Endothelial cell of umbilical vein (primary cell): Measurements from ENCODE around the gene TBC1D5. TPM values are rescaled to one million over a fixed set of nuclear protein-coding genes. Genes with fewer than 3 reads are reported as not detected.

Source experiments
- BruUV-seq: library from RNA; stranded (reverse); fragments of 400-500 nt; replicated peaks from 2 replicates; lab custom pipeline; 2021; lab: Mats Ljungman, UMichigan
- CTCF ChIA-PET: fragments of 300-600, 350-600 bp; sonication (Branson Sonifier 250); formaldehyde crosslinking; loops from one replicate; lab custom pipeline; 2021; ENCODE audit warnings: antibody characterized with exemption, inconsistent platforms; lab: Charles Lee
- POLR2A ChIA-PET: fragments of 300-600, 350-600 bp; sonication (Branson Sonifier 250); formaldehyde crosslinking; loops from one replicate; lab custom pipeline; 2021; ENCODE audit warnings: antibody characterized with exemption, inconsistent platforms; lab: Charles Lee
- DNase-seq: peaks from one replicate; pipeline ENCODE4 v3.0.0-alpha.2; 2011; ENCODE audit warnings: low read depth, low spot score
- FAIRE-seq: peaks from 2 replicates; lab custom pipeline; 2011; peaks lifted over from hg19 to GRCh38; lab: Jason Lieb, UNC
- H2AFZ ChIP-seq: 2 replicates; pipeline ENCODE4 v1.6.0; 2012; ENCODE audit warnings: low read depth, low read length, control low read depth, inconsistent platforms
- H3K27ac ChIP-seq: 2 replicates; pipeline ENCODE4 v1.5.1; 2011; ENCODE audit warnings: low read depth, mild to moderate bottlenecking, control low read depth, low read length, moderate library complexity; ENCODE audit not compliant: insufficient read depth
- H3K27me3 ChIP-seq, 2 experiments: 2 replicates each; pipeline versions ENCODE4 v1.6.0 to v1.6.1; 2011; ENCODE audit warnings: low read length in 2 of 2, mixed read lengths in 1 of 2; ENCODE audit not compliant: control insufficient read depth in 2 of 2, insufficient read depth in 2 of 2
- H3K36me3 ChIP-seq, 2 experiments: 2 replicates in 1 of 2; 3 replicates in 1 of 2; pipeline ENCODE4 v1.5.1; 2011; ENCODE audit warnings: low read length in 2 of 2, mild to moderate bottlenecking in 1 of 2, moderate library complexity in 1 of 2; ENCODE audit not compliant: control insufficient read depth in 2 of 2, insufficient read depth in 2 of 2; ENCODE audit errors: extremely low read depth in 1 of 2
- H3K4me1 ChIP-seq: 3 replicates; pipeline ENCODE4 v1.5.1; 2011; ENCODE audit warnings: mild to moderate bottlenecking, low read length; ENCODE audit not compliant: control insufficient read depth, insufficient read depth; ENCODE audit errors: extremely low read depth
- H3K4me2 ChIP-seq: 2 replicates; pipeline ENCODE4 v1.6.1; 2011; ENCODE audit warnings: low read length, control low read depth, mixed read lengths; ENCODE audit not compliant: insufficient read depth
- H3K4me3 ChIP-seq, 3 experiments: fragments of 200-600 bp in 1 of 3; sonication (generic), shearing (Covaris generic) in 1 of 3; replicated peaks in 1 of 3; 2 replicates each; pipeline ENCODE4 v1.5.1; 2011 to 2016; ENCODE audit warnings: control low read depth in 3 of 3, low read length in 3 of 3, mild to moderate bottlenecking in 2 of 3, inconsistent platforms in 1 of 3, low read depth in 1 of 3, moderate library complexity in 1 of 3; ENCODE audit not compliant: insufficient read depth in 1 of 3
- H3K79me2 ChIP-seq: 2 replicates; pipeline ENCODE4 v1.6.0; 2012; ENCODE audit warnings: low read length, inconsistent platforms; ENCODE audit not compliant: control insufficient read depth, insufficient read depth
- H3K9ac ChIP-seq: replicated peaks from 2 replicates; pipeline ENCODE3; 2011; ENCODE audit warnings: low read length, control low read depth; ENCODE audit not compliant: insufficient read depth; ENCODE audit errors: extremely low read depth
- H3K9me1 ChIP-seq: replicated peaks from 3 replicates; pipeline ENCODE4 v1.6.0; 2011; ENCODE audit warnings: mild to moderate bottlenecking, low read length; ENCODE audit not compliant: control insufficient read depth, insufficient read depth; ENCODE audit errors: extremely low read depth
- H3K9me3 ChIP-seq: replicated peaks from 2 replicates; pipeline ENCODE4 v1.5.1; 2012; ENCODE audit warnings: low read length, inconsistent platforms; ENCODE audit not compliant: control insufficient read depth, insufficient read depth
- H4K20me1 ChIP-seq: replicated peaks from 2 replicates; pipeline ENCODE3; 2011; ENCODE audit warnings: mild to moderate bottlenecking, low read length; ENCODE audit not compliant: control insufficient read depth, insufficient read depth; ENCODE audit errors: extremely low read depth
- CTCF ChIP-seq, 2 donors: IDR thresholded peaks; 1 replicate in 1 of 2; 2 replicates in 1 of 2; pipeline ENCODE4 v1.5.1; 2011; ENCODE audit warnings: low read length in 2 of 2, mild to moderate bottlenecking in 2 of 2, moderate library complexity in 2 of 2, control low read depth in 1 of 2, inconsistent platforms in 1 of 2, low read depth in 1 of 2; ENCODE audit not compliant: insufficient read depth in 1 of 2; ENCODE audit errors: extremely low read depth in 1 of 2
- FOS ChIP-seq: IDR thresholded peaks from 2 replicates; pipeline ENCODE4 v1.6.1; 2011; ENCODE audit warnings: mild to moderate bottlenecking, low read length, moderate library complexity, borderline replicate concordance; ENCODE audit not compliant: insufficient read depth
- GATA2 ChIP-seq: IDR thresholded peaks from 2 replicates; pipeline ENCODE4 v1.7.0; 2011; ENCODE audit warnings: low read depth, mild to moderate bottlenecking, moderate library complexity, mixed read lengths, low read length; ENCODE audit not compliant: insufficient read length, insufficient read depth
- JUN ChIP-seq: IDR thresholded peaks from 2 replicates; pipeline ENCODE4 v1.6.1; 2011; ENCODE audit warnings: borderline replicate concordance, low read depth; ENCODE audit not compliant: insufficient read length, insufficient read depth
- MYC ChIP-seq: IDR thresholded peaks from one replicate; pipeline ENCODE4 v1.6.1; 2011; ENCODE audit warnings: mild to moderate bottlenecking, low read depth, low read length
- dilution Hi-C: fragments of 300-500 bp; cut with MboI; formaldehyde crosslinking; loops from one replicate; pipeline ENCODE4 v1.15.0; 2019; ENCODE audit warnings: low sequenced_read_pairs; ENCODE audit not compliant: extremely low pct_ligation_motif_present
- intact Hi-C: fragments of 100-400 bp; cut with micrococcal nuclease; formaldehyde crosslinking; loops from one replicate; pipeline ENCODE4 v1.10.0; 2022
- polyA plus RNA-seq, 4 experiments: library from polyadenylated mRNA; depleted of rRNA in 3 of 4; stranded (reverse) in 3 of 4; unstranded in 1 of 4; fragments of >200 nt; gene quantifications; 2 replicates each; pipeline versions ENCODE4 v1.2.1 to v1.2.3, GENCODE V29; 2011 to 2012; ENCODE audit warnings: missing spikeins in 1 of 4
- total RNA-seq: library from RNA; stranded (reverse); gene quantifications from 2 replicates; pipeline ENCODE4 v1.2.3, GENCODE V29; 2021
- TF ChIP-seq, protein P1 (sequence below): IDR thresholded peaks from 2 replicates; pipeline ENCODE4 v1.6.1; 2011; ENCODE audit not compliant: insufficient read depth, insufficient read length

The TBC1D5 gene
- total and polyA plus RNA-seq, 2 donors (not counting 3 experiments of a cell fraction or from before 2014, with no cell fraction given): 17.5 to 44.7 TPM

GRCh38 chr3:17469954-17470353 lies 272.5 kb downstream of the TBC1D5 start:
- H3K9me1 ChIP-seq: no peaks in the 10 kb centered on the region
- no peak overlapping the region for H2AFZ ChIP-seq
- CTCF ChIA-PET: interaction anchor here (0.6 to 1.8 kb wide), 2 partner anchors 10 to 372 kb away, joined by 3 to 6 read pairs; no protein-coding TSS in a partner anchor
- TF ChIP-seq CTCF (IDR thresholded peaks at IDR 0.05; ENCODE audit: extremely low read depth in 1 of 2, insufficient read depth in 1 of 2, low read depth in 1 of 2, low read length in 2 of 2) (no peak), JUN (no peak), GATA2 (no peak), FOS (no peak), MYC (no peak)
- TF ChIP-seq, protein P1, sequence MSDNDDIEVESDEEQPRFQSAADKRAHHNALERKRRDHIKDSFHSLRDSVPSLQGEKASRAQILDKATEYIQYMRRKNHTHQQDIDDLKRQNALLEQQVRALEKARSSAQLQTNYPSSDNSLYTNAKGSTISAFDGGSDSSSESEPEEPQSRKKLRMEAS: no peak
- no TSS peak for BruUV-seq
- H3K9me3 ChIP-seq: no peaks in the 10 kb centered on the region
- DNase-seq (no peak), FAIRE-seq (no peak)
- POLR2A ChIA-PET: no interaction called here
- H4K20me1 ChIP-seq: no peaks in the 10 kb centered on the region
- H3K27ac ChIP-seq: no peak overlapping the region
- no peaks in the 10 kb centered on the region for H3K36me3 ChIP-seq
- no peak overlapping the region for H3K4me3 ChIP-seq
- no peak overlapping the region for H3K9ac ChIP-seq
- H3K4me2 ChIP-seq: no peak overlapping the region
- no peaks in the 10 kb centered on the region for H3K4me1 ChIP-seq
- no peaks in the 10 kb centered on the region for H3K27me3 ChIP-seq
- intact Hi-C loops (no loop called here), dilution Hi-C loops (no loop called here)
- H3K79me2 ChIP-seq: no peaks in the 10 kb centered on the region
